Astrocyte of the spinal cord (primary cell): ENCODE data around the gene EXOC4.

Experiments
- DNase-seq: peaks from one replicate; pipeline ENCODE4 v3.0.0; 2011; ENCODE audit warnings: low read depth, low spot score
- H3K4me3 ChIP-seq: 2 replicates; pipeline ENCODE4 v1.5.1; 2011; ENCODE audit warnings: low read depth, mild to moderate bottlenecking, low read length, moderate library complexity
- CTCF ChIP-seq: IDR thresholded peaks from 2 replicates; pipeline ENCODE4 v1.5.1; 2012; ENCODE audit warnings: low read depth, mild to moderate bottlenecking, low read length, inconsistent platforms
- in situ Hi-C: cut with HindIII; loops from 2 replicates; pipeline ENCODE4 v1.10.0; 2017; ENCODE audit warnings: low sequenced_read_pairs

Gene EXOC4

GRCh38 chr7:133560900-133561299 is 308.0 kb downstream of the EXOC4 start:
- no peak overlapping the region for H3K4me3 ChIP-seq
- no peak for DNase-seq
- TF ChIP-seq CTCF: no peak
- in situ Hi-C loops: no loop called here

GRCh38 chr7:133561396-133561795 is 308.5 kb downstream of the EXOC4 start:
- no peak overlapping the region for H3K4me3 ChIP-seq
- DNase-seq: no peak
- no peak for TF ChIP-seq CTCF
- in situ Hi-C loops: no loop called here

- no peak for TF ChIP-seq CTCF
- in situ Hi-C loops: no loop called here
- H3K4me3 ChIP-seq: no peak overlapping the region
- no peak for DNase-seq
Measured at GRCh38 chr7:133562621-133563020, 309.7 kb downstream of the EXOC4 start.

- no peak overlapping the region for H3K4me3 ChIP-seq
- in situ Hi-C loops: no loop called here
- no peak for TF ChIP-seq CTCF
- DNase-seq: no peak
Measured at GRCh38 chr7:133563251-133563650, 310.4 kb downstream of the EXOC4 start.

GRCh38 chr7:133564484-133564883 is 311.6 kb downstream of the EXOC4 start:
- no peak for TF ChIP-seq CTCF
- no peak for DNase-seq
- H3K4me3 ChIP-seq: no peak overlapping the region
- in situ Hi-C loops: no loop called here

GRCh38 chr7:133568544-133568943 is 315.7 kb downstream of the EXOC4 start:
- in situ Hi-C loops: no loop called here
- no peak for TF ChIP-seq CTCF
- peak; percentile 4 for DNase-seq
- no peak overlapping the region for H3K4me3 ChIP-seq

- H3K4me3 ChIP-seq: no peak overlapping the region
- no peak for TF ChIP-seq CTCF
- peak; percentile 18 for DNase-seq
- in situ Hi-C loops: no loop called here
Measured at GRCh38 chr7:133570321-133570720, 317.4 kb downstream of the EXOC4 start.
